DMS53 treated with DMSO at 0.1 percent for 48 hours (cell line): ENCODE measurements around the gene TIFAB.

Experiments used
- DNase-seq: peaks from one replicate; lab custom pipeline; 2025; ENCODE audit not compliant: unreplicated experiment; lab: John Stamatoyannopoulos, UW

Gene TIFAB

GRCh38 chr5:135444360-135444759 lies 7.8 kb downstream of the TIFAB start:
- DNase-seq = no peak

DNA sequence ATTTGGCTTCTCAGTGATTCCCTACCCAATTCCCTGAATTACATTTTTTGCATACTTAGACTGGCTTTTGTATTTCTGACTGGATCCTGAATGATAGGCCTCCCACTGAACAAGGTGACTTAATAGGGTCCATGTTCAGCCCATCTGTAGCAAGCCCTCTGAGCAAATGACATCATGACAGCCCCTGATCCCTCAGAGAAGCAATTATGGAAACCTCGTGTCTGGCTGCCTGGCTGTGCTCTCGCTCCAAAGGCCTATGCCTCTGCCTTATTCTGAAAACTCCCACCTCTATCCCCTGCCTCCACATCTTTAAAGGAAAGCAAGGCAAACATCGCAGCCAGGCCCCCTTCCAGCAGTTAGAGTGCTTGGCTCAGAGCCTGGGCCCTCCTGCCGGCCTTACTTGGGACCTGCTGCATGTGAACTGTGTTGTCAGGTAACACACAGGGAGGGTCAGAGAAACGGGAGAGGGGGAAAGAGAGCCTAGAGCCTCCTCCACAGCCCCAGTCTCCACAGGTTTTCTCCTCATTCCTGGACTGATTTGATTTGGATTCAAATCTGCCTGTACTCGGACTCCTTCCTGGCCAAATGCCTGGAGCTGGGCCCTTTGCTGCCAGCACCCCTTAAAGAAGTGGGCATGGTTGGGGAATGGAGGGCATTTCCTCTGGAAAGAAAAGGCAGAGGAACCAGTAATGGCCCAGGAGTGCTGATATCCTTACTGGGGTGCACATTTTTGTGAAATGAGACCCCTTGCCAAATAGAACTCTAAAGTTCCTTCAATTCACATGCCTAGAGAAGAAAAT lies 8.8 kb downstream of the TIFAB start:
- DNase-seq = no peak

GRCh38 chr5:135442431-135443160 lies 9.6 kb downstream of the TIFAB start:
- DNase-seq = no peak

DNA sequence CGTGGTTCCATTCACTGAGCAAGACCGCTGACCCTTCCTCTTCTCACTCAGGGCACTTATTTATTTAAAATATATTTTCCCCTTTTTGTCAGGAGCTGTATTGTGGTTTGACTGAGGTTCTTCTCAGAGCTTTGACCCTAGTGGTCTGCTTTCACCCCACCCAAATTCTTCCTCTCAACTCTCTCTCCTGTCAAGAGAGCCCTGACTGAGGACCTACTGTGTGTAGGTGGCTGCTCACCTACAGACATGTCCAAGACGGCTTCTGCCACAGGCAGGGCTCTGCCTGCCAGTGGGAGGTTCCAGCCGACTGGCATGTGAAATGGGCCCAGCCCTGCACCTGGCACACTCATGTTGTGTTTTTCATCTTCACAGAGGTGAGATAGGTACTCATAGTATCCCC lies 10.2 kb downstream of the TIFAB start:
- no peak for DNase-seq

- DNase-seq = no peak
These were observed 10.8 kb downstream of the TIFAB start for GRCh38 chr5:135441350-135441831.

- no peak for DNase-seq
These were observed 11.2 kb downstream of the TIFAB start for GRCh38 chr5:135440916-135441315.

DNA sequence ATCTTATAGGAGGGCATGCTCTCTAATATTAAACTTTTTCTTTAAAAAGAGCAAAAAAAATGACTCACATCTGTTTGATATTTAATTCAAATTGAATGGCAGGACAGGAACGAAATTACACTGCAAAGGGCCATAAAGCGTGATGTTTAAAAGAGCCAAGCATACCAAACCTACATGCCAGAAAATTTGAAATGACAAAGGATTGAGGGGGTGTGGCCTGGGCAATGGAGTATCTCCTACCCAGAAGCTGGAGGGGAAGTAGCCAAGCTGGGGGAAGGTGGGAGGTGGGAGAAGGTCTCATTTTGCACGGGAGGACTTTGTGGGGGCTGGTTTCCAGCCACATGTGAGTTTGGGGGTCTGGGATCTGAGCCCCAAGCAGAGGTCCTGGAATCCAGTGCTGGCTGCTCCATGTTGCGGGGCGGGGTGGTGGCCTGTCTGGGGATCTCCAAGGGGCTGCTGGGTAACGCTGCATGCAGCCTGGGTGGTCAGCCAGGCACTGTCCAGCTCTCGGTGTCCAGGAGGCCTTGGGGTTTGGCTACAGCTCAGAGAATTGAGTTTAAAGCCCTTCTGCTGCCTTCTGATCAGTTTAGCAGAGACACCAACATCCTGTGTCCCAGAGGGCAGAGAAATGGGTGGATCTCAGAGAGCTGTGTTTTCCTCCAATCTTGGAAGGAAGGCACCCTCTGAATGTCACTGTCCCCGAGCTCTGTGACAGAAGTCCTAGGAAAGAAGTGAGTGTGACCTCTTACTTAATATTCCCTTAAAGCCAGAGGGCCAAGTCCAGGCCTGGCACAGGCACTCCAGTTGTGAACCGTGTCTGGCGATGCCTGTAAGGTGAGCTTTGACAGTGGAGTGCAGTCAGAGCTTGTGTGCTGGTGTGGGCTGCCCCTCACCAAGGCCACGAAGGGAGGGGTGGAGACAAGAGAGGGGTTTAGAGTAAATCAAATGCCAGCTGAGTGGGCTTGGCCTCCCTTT lies 12.6 kb downstream of the TIFAB start:
- DNase-seq = no peak

DNA sequence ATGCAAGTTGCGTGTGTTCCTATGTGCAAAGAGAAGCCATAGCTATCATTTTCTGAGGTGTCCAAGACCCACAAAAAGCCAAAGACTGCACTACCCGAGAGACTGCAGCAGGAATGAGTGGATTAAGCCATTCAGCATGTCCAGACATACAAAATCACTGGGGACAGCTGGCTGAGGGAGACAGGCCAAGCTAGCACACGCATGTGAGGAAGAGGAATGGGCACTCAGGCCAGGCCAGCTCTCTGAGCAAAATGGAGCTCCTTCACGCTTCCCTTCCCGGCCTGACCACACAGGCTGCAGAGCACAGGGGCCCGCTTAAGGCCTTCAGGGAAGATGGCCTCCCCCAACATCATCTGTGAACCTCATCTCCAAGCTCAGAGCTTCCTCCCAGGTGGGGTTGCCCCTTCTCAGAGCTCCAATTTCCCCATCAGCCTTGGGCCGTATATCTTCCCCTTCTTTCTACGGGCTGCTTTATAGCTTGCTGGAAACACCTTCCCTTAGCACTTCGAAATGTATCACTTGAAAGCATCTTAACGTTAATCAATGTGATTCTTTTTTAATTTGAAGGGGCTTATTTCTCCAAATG lies 13.4 kb downstream of the TIFAB start:
- no peak for DNase-seq

DNA sequence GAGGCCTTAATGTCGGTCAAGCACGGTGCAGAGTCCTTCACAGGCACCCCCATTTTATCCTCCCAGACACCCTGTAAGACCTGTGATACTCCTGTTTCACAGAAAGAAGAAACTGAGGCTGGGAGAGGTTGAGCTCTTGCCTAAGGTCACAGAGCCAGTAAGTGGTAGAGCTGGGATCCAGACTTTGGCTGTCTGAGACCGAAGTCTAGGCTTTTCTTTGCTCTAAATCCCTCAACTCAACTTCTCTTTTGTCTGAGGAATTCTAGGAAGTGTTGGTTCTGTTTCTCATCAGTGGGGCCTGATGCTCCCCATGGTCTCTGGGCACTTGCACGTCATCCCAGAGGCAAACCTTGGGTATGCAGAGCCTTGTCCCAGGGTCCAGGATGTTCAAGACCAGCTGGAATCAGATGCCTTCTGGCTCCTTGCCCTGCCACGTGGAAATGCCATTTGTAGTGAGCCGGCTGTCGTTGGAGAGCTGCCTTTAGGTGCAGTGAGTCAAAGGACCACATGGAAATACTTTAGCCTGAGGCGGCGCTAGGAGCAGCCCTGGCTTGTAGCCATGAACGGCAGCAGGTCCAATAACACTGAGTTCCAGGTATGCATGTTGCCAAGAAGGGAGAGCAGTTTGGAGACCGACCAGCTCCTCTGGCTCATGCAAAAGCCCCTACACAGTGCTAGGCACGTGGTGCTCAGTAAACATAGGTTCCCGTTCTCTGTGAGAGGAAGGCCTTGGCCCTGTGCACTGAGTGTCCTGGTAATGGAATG lies 14.2 kb downstream of the TIFAB start:
- no peak for DNase-seq

GRCh38 chr5:135437422-135437795 lies 14.7 kb downstream of the TIFAB start:
- no peak for DNase-seq

DNA sequence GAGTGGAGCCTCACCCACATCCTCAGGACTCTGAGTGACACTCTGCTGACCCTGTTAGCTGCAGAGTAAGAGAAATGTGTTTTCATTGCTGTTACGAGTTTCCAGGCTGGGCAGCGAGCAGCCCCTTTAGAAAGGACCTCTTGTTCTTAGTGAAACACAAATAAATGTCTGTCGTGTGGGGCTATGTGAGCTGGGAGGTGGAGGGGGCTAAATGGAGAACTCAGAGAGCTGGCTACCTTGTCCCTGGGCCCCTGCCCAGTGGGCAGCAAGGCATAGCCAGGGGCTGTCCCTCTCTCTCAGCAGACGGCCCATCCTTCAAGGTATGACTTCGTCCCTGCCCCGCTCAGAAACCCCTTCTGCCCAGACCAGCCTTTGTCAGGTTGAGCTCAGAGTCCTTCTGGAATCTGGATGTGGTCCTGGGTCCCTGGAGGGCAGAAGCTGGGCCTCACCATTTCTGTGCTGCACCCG lies 15.2 kb downstream of the TIFAB start:
- DNase-seq = no peak

GRCh38 chr5:135435467-135436330 lies 16.5 kb downstream of the TIFAB start:
- no peak for DNase-seq

- no peak for DNase-seq
These were observed 17.3 kb downstream of the TIFAB start for GRCh38 chr5:135434591-135435466.

GRCh38 chr5:135433681-135434426 lies 18.3 kb downstream of the TIFAB start:
- DNase-seq = no peak

DNA sequence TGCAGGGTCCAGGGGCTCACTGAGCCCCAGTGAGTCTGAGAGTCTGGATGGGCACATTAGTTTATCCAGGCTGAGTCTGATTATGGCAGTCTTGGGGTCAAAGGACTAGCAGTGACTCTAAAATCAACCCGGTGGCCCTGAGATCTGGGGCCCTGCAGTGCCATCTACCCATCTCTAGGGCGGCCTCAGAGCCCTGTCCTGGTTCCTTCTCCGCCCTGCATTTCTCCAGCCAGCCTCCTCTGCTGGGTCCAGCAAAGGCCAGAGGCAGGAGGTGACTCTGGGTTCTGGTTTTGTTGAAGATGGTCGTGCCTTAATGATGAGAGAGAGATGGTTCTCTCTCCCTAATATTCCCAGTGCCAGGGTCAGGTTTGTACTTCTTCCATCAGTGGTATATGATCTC lies 20.0 kb downstream of the TIFAB start:
- no peak for DNase-seq

DNA sequence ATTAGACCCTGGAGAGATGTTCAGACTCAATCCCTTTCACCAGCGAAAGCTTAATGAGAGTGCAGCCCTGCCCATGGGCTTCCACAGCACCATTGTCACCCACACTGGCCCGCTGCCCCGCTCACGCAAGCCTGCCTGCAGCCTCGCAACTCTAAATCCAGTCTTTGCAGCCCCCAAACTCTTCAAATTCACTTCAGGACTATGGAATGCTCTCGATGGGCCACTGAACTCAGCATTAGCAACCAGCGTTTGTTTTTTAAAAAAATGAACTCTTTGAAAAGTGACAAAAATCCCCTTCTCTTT lies 22.1 kb downstream of the TIFAB start:
- no peak for DNase-seq

- no peak for DNase-seq
These were observed 22.6 kb downstream of the TIFAB start for GRCh38 chr5:135429301-135430134.
